Stimulated activated CD4-positive, alpha-beta T cell treated with anti-CD3 and anti-CD28 coated beads, Interleukin-15, amount 100 ng/mL, for 48 hours (primary cell): ENCODE data around the gene RUFY2.

Experiments used
- DNase-seq, 2 donors: peaks; one replicate each; pipeline ENCODE4 v3.0.0-alpha.2; 2020; ENCODE audit warnings: low read depth in 2 of 2

RUFY2 gene

GRCh38 chr10:68364101-68364886 lies 42.8 kb downstream of the RUFY2 start:
- no peak for DNase-seq

- no peak for DNase-seq
These were observed 44.5 kb downstream of the RUFY2 start for GRCh38 chr10:68362590-68362989.

DNA sequence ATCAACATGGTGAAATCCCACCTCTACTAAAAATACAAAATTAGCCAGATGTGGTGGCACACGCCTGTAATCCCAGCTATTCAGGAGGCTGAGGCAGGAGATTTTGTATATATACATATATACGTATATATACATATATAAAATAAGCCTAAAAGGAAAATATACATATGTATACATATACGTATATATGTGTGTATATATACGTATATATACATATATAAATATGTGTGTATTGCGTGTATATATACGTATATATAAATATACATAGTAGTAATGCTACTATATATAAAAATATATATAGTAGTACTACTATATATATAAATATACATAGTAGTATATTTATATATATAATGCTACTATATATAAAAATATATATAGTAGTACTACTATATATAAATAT lies 47.9 kb downstream of the RUFY2 start:
- no peak for DNase-seq

GRCh38 chr10:68353537-68353936 lies 53.5 kb downstream of the RUFY2 start:
- DNase-seq, result no peak

DNA sequence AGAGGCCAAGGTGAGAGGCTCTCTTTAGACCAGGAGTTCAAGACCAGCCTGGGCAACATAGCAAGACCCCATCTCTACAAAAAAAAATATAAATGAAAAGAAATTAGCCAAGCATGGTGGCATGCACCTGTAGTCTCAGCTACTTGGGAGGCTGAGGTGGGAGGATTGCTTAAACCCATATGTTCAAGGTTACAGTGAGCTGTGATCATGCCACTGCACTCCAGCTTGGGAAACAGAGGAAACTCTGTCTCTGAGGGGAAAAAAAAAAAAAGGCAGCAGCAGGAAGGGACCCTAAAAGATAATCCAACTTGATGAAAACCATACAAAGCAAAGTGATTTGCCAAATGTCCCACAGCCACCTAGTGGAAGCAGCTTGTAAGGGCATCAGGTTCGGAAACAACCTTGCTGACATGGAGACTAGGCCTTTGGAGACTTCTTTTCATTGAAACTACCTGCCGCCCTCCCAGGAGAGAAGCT lies 58.8 kb downstream of the RUFY2 start:
- DNase-seq, result peak in 1 of 2 donors; percentile 10

DNA sequence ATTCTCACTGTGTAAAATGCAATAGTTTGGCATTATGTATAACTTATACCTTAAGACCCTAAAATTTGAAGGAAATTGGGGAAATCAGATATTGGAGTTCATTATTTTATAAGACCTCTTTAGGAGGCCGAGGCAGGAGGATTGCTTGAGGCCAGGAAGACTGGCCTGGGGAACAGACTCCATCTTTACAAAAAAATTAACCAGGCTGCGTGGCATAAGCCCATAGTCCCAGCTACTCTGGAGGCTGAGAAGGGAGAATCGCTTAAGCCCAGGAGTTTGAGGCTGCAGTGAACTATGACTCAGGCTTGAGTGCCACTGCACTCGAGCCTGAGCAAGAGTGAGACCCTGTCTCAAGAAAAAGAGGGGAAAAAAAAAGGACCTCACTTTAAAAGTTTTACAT lies 60.3 kb downstream of the RUFY2 start:
- DNase-seq, result no peak

DNA sequence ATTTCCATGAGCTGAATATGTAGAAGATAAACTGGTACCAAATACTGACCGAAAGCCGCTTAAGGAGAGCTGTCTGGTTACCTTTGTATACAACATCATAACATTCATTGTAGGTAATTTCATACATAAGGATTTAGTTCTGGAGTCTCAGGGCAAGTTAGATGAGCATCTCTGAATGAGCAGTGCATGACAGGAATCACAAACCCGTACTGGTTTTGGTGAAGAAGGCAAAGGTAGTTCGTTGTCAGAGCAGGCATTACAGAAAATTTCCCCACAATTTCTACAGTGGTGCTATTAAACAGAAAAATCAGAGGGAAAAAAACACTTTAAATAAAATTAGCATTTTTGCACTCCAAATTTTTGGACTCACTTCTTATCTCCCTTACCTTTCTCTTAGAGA lies 61.5 kb downstream of the RUFY2 start:
- no peak for DNase-seq

GRCh38 chr10:68342909-68343516 lies 64.1 kb downstream of the RUFY2 start:
- no peak for DNase-seq

- DNase-seq, result no peak
These were observed 66.6 kb downstream of the RUFY2 start for GRCh38 chr10:68340358-68341080.

- DNase-seq, result no peak
These were observed 70.2 kb downstream of the RUFY2 start for GRCh38 chr10:68336754-68337351.

- DNase-seq, result no peak
These were observed 72.2 kb downstream of the RUFY2 start for GRCh38 chr10:68334672-68335467.

- DNase-seq, result no peak
These were observed 73.3 kb downstream of the RUFY2 start for GRCh38 chr10:68333440-68334431.

- DNase-seq, result no peak
These were observed 74.0 kb downstream of the RUFY2 start for GRCh38 chr10:68333058-68333395.

DNA sequence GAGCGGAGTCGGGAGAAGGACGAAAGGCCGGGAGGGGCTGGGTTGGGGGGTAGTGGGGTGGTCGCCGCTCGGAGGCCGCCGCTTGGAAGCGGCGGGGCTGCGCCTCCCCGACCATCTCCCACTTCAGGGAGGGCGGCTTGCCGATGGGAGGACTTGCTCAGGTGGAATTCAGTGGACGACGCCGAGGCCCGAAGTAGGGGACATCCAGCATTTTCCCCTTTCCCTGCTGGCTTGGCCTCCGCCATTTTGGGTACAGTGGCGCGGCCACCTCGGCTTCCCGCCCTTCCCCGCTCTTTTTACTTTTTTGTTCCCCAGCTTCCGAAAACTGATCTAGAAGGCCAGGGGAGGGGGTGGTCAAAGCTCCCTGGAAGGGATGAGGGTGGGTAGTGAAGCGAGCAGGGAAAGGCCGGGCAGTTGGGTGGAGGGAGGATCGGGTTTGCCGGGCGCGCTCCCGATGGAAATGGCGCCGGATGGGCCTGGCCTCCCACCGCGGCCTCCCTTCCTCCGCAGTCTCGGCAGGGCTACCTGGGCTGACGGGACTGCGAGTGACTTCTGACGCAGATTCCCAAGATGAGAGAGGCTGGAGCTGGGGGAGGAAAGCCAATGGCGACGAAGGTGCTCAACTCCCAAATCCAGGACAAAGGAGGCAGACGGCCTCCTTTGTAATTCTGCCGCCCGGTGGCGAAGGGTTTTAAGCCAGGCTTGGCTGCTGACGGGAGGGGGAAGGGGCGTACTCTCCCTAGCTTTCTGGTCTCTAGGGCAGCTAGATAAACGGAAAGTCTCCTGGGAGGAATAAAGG lies 74.6 kb downstream of the RUFY2 start, which contains the start of gene PBLD:
TSS of gene PBLD (minus strand) at position 670 of the 799 bp plus-strand sequence. CDS start 26,084 bp downstream, outside the sequence.
- DNase-seq, result peak; percentile 30 to 48

DNA sequence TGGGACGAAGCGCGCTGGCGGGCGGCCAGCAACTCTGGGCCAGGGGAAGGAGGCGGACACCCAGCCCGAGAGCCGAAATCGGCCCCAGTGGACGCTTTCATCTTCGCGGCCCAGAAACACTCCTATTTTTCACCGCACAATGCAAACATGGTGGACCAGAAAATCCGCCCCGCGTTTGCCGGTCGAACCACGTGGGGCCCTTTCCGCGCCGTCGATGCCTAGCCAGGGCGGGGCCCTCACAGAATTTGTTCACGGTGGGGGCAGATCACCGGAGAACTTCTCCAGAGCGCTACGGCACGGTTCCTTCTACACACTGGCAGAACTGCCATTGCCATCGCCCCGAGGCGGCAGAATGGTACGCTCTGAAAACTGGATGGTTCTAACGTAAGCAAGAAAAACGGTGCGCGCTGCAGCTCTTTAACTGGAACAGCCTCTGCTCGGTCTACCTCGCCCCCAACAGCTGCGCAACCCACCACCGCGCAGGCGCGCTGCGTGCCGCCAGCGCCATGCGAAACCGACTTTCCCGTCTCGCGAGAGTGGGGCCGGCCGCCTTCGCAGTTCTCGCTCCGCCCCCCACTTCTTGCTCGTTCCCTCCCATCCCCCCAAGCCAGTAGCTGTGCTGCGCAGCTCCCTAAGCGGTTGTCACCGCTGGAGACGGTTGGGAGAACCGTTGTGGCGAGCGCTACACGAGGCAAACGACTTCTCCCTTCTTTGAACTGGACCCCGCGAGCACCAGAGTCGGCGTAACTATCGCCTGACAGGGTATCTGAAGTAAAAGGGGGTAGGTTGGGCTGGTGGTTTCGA lies 75.4 kb downstream of the RUFY2 start, which contains the start of gene HNRNPH3:
TSS of gene HNRNPH3 (plus strand) at position 610 of the 804 bp plus-strand sequence. CDS start 5,158 bp downstream, outside the sequence.
- DNase-seq, result peak; percentile 97 to 99

GRCh38 chr10:68330852-68331454 lies 76.1 kb downstream of the RUFY2 start:
- DNase-seq, result peak in 1 of 2 donors; percentile 5

DNA sequence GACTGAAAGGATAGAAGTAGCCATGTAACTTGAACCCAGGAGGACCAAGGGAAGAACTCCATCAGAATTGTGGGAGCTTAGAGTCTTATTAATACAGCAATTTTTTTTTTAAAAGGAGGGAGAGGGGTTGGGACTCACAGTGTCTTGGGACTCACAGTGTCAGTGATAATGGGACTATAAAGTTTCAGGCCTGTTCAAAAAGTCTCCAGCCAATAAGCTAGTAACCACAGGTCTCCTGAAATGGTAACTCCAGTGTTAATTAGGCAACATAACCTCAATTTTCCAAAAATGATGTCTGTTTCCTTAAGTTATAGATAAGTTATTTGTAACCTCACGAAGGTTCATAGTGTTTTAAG lies 77.6 kb downstream of the RUFY2 start:
- DNase-seq, result no peak
